ENCODE results near the gene DLGAP1.

DNA sequence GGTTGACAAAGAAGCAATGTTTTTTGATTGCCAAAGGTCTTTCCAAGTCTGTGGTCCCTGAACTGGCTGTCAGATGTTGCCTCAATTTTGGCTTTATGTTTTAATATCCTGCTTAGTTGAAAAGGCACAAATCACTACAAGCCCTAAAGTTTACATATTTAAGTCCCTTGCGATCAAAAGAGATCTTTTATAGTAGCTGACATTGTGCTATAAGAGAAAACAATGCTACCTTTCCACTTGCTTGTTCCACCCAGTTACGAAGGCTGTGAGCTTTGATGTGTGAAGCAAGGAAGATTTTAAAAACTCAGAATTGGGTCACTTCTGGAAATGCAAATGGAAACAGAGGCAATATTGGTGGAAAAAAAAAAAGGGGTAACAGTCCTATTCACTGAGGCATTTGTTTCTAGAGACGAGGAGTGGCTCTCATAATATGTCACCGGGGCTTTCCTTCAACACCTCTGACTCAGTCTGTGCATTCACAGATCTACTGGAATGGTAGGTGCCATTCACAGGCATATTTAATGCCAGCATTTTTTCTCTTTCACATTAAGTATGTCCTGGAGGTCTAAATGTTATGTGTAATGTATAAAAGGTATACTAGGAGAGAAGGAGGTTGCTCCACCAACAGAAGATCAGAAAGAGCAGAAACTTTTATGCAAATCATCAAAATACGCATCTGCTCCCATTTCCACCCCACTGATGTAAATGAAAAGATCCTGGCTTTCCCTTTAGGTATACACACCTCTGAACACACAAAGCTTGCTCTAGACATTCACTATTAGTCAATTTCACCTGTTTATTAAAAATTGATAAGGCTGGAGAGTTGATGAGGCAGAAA lies 913.3 kb downstream of the DLGAP1 start:
- TF ChIP-seq, protein P1, sequence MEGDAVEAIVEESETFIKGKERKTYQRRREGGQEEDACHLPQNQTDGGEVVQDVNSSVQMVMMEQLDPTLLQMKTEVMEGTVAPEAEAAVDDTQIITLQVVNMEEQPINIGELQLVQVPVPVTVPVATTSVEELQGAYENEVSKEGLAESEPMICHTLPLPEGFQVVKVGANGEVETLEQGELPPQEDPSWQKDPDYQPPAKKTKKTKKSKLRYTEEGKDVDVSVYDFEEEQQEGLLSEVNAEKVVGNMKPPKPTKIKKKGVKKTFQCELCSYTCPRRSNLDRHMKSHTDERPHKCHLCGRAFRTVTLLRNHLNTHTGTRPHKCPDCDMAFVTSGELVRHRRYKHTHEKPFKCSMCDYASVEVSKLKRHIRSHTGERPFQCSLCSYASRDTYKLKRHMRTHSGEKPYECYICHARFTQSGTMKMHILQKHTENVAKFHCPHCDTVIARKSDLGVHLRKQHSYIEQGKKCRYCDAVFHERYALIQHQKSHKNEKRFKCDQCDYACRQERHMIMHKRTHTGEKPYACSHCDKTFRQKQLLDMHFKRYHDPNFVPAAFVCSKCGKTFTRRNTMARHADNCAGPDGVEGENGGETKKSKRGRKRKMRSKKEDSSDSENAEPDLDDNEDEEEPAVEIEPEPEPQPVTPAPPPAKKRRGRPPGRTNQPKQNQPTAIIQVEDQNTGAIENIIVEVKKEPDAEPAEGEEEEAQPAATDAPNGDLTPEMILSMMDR (IDR thresholded peaks at IDR 0.05; ENCODE audit: low read depth, low read length): no peak
- no peak for TF ChIP-seq EZH2phosphoT487 (IDR thresholded peaks at IDR 0.05; ENCODE audit: low read depth)
